Measurements from ENCODE around the gene EBPL.
"Not testable (repeated sequence)": the region's sequence is repeated elsewhere in the genome, so short reads cannot be mapped to it uniquely, and the experiment has no call there.

The EBPL gene

GRCh38 chr13:49632156-49632555 lies 59.1 kb downstream of the EBPL start:
- DNase-seq = no peak

DNA sequence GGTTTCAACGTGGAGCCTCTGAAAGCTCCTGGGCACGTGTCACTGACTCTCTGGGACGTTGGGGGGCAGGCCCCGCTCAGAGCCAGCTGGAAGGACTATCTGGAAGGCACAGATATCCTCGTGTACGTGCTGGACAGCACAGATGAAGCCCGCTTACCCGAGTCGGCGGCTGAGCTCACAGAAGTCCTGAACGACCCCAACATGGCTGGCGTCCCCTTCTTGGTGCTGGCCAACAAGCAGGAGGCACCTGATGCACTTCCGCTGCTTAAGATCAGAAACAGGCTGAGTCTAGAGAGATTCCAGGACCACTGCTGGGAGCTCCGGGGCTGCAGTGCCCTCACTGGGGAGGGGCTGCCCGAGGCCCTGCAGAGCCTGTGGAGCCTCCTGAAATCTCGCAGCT lies 60.7 kb downstream of the EBPL start:
- no peak for DNase-seq

DNA sequence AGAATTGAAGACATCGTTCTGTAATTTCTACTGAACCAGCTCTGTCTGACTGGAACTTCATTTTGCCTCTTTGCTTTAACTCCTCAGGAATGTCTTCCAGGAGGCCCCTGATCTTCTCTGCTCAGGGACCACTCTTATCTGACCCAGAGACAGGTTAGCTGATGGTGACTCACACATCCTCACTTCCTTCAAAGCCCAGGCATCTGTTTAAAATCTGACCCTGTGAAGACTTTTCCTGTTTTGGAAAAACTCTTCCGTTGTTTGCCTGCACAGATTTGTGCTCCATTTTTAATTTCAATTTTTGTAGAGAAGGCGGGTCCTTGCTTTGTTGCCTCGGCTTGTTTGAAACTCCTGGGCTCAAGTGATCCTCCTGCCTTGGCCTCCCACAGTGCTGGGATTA lies 61.3 kb downstream of the EBPL start:
- DNase-seq = no peak

- no peak for DNase-seq
Measured at GRCh38 chr13:49629196-49629938, 61.9 kb downstream of the EBPL start.

DNA sequence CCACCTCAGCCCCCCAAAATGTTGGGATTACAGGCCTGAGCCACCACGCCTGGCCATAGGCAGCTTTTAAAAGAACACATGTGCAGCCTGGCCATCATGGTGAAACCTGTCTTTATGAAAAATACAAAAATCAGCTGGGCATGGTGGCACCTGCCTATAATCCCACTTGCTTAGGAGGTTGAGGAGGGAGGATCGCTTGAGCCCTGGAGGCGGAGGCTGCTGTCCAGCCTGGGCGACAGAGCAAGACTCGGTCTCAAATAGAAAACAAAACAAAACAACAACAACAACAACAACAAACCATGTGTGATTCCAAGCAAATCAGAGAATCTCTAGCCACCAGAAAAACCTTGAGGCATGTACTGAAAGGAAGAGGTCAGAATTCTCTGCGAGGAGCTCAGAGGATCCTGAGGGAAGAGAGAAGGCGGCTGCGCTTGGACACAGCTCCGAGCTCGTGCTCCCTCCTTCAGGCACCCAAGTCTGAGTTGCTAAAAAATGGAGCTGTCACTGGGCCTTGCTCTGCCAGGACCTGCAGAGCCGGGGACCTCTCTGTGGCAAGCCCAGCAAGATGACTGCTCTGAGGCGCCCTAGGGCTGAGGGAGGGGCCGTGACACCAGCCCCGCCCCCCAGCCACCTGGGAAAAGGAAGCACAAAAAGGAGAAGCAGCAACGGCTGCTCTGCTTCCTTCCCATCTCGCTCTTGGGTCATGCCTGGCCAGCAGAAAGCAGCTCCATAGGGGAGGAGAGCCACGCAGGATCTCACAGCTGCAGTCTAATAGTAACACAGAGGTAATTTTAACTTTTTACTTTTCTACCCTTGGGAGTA lies 63.2 kb downstream of the EBPL start, which contains the start of gene ARL11:
Gene ARL11, plus strand, starts transcription at position 677 of the 822 bp plus-strand sequence. CDS start 1,941 bp downstream, outside the sequence.
- peak; percentile 60 to 71 for DNase-seq

DNA sequence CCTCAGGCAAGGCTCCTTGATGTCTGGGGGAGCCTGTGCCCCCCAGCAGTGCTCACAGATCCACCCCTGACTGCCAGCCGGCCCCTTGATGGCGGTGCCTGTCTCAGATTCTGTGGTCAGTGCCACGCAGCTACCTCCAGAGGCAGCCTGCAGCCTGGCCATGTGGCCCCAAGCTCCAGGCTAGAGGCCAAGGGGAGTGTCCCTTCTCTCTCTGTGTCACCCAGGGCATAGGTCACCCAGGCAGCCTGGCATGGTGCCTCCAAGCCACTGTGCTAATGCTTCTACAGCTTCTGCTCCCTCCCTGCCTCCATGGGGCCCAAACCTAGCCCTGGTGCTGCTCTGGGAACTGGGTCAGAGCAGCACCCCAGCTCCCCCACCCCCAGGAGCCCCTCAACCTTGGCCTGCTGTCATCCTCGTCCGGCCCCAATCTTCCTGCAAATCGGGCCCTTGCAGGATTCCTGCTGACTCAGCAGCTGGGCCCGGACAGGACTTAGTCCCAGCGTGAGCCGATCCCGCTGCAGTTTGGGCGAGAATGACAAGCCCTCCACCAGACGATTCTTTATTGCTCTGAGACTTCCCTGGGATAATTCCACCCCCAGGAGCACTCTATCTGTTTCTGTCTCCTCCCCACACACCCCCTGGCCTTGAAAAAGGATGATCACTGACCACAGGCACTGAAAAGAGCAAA lies 65.8 kb downstream of the EBPL start:
- DNase-seq = no peak

DNA sequence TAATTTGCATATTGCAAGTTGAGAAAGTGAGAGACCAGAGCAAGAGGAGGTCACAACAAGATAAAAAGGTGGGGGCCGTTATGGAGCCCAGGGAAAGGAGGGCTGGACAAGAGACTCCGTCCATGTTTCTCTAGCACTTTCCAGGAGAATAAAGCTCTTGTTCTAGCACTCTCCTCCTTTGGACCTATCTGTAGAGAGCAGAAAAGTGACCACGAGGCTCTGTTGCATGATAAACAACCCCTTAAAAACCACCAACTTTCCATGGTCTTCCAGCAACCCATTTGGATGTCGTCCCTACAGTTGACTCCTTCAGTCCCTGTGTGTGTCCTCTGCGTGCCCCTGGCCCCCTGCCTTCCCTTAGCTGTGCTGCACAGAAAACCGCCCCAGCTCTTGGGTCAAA lies 67.1 kb downstream of the EBPL start:
- DNase-seq = no peak

GRCh38 chr13:49622174-49622946 lies 68.9 kb downstream of the EBPL start:
- no peak for DNase-seq

DNA sequence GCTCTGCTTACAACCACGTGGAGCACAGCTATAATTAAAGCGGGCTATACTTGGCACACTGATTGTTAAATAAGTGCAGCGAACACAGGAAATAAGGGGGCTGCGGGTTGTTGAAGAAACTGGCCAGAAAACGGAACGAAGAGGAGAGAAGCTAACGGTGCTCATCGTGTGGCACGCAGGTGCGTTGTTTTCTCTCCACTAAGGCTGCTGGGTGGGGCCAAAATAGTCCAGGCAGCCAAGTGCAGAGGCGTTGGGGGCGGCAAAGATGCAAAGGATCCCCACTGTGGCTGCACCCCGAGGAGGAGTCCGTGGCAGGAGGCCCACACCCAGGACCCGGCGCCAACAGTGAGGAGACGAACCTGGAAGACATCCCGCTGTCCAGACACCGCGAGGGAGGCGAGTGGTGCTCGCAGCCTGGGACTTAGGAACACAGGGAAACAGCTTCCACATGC lies 71.1 kb downstream of the EBPL start:
- DNase-seq = no peak

- DNase-seq = no peak
Measured at GRCh38 chr13:49616676-49617065, 74.6 kb downstream of the EBPL start.

GRCh38 chr13:49615836-49616675 lies 75.2 kb downstream of the EBPL start:
- no peak for DNase-seq

GRCh38 chr13:49612042-49612441 lies 79.2 kb downstream of the EBPL start:
- not testable (repeated sequence) for DNase-seq
